Stimulated activated CD8-positive, alpha-beta memory T cell treated with anti-CD3 and anti-CD28 coated beads, Interleukin-7, amount 100 ng/mL, for 48 hours (primary cell): ENCODE results near the gene MBD3L1.

Experiments
- DNase-seq, 2 donors: peaks; one replicate each; pipeline ENCODE4 v3.0.0-alpha.2; 2020; ENCODE audit warnings: low read depth in 1 of 2; ENCODE audit errors: extremely low read depth in 1 of 2

The MBD3L1 gene

DNA sequence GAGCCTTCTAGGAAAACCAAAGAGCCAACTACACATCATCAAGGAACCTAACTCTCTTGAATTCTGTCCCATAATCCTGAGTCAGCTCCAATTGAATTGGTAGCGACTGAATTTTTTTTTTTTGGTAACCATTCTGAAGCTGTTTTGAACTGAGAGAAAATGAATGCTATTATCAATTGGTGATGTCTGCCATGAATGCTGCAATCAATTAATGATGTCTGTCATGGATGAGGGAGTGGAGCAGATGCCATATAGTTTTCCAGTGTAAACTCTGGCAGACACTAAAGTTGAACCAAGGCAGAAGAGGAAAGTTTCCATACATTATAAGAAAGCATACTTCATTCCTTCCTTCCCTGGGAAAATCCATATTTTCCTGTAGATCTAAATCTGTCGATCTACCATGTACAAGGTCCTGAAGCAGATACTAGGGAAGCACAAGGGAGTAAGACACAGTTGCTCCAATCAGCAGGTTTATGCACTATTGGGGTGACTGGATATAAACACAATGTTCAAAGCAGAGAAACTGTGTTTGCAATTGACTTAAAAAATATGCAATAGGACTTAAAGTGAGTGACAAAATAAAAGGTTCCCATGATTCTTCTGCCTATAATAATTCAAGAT is 48.8 kb downstream of the MBD3L1 start:
- DNase-seq: no peak

DNA sequence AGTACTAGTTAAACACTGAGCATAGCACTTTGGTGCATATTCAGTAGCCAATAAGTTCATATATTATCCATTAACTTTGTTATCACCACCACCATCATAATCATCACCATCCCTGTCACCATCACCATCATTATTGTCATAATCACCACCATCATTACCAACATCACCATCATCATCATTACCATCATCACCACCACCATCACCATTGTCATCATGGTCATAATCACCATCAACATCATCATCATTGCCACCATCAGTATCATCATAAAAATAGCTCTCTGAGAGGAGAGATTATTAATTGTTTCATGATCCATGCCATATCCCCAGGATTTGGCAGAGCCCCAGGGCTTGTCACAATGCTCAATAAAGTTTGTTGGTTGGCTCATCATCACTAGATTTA is 49.3 kb downstream of the MBD3L1 start:
- no peak for DNase-seq

DNA sequence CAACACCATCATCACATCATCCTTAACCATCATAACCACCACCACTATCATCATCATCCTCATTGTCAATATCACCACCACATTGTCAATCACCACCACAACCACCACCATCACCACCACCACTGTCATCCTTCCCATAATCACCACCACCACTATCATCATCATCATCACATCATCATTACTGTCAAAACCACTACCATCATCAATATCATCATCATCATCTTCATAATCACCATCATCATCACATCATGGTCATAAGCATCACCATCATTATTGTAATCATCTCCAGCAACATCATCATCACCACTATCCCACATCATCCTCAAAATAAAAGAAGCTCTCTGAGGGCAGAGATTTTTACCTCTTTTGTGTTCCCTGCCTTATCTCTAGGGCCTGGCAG is 52.2 kb downstream of the MBD3L1 start:
- DNase-seq: no peak

GRCh38 chr19:8887364-8887763 is 55.2 kb downstream of the MBD3L1 start:
- no peak for DNase-seq

- no peak for DNase-seq
Measured at GRCh38 chr19:8890260-8890659, 58.1 kb downstream of the MBD3L1 start.
